Peyer's patch (tissue), 4 donors: ENCODE results near the gene GSAP. TPM values are rescaled to one million over a fixed set of nuclear protein-coding genes. Genes with fewer than 3 reads are reported as not detected.
A peak's percentile ranks its signal among the peaks of the same experiment; 100 is the strongest.

Experiments
- DNase-seq, 3 donors: peaks; one replicate each; pipeline ENCODE4 v3.0.0-alpha.2; 2017 to 2019
- H3K27ac ChIP-seq, 4 donors: fragments of 200-600 bp; sonication (generic); one replicate each; pipeline ENCODE4 v1.5.1; 2016 to 2019
- H3K27me3 ChIP-seq, 2 donors: fragments of 200-600 bp; sonication (generic); one replicate each; pipeline ENCODE4 v1.5.1; 2019
- H3K36me3 ChIP-seq, 3 donors: fragments of 200-600 bp; sonication (generic); one replicate each; pipeline ENCODE4 v1.5.1; 2016 to 2019
- H3K4me1 ChIP-seq, 4 donors: fragments of 200-600 bp; sonication (generic); one replicate each; pipeline ENCODE4 v1.5.1; 2016 to 2019
- H3K4me3 ChIP-seq, 4 donors: fragments of 200-600 bp; sonication (generic); 1 replicate in 3 of 4; 2 replicates in 1 of 4; pipeline ENCODE4 v1.5.1; 2016 to 2019; ENCODE audit warnings: mild to moderate bottlenecking in 1 of 4
- H3K9me3 ChIP-seq, 4 donors: fragments of 200-600 bp; sonication (generic); one replicate each; pipeline ENCODE4 v1.5.1; 2016 to 2019; ENCODE audit warnings: mild to moderate bottlenecking in 1 of 4
- POLR2A ChIP-seq, 2 donors: fragments of 450-650 bp; IDR thresholded peaks; one replicate each; pipeline ENCODE4 v1.5.1; 2017; ENCODE audit warnings: antibody characterized with exemption in 2 of 2, mild to moderate bottlenecking in 2 of 2, moderate library complexity in 2 of 2
- total RNA-seq, 4 donors: library from RNA; depleted of rRNA; stranded (reverse); fragments of >200 nt; gene quantifications; one replicate each; pipeline ENCODE4 v1.1.0, GENCODE V29; 2016
- TF ChIP-seq, protein P1 (sequence below), 6 experiments: fragments of 450-650 bp in 4 of 6; fragments of 200-600 bp in 2 of 6; sonication (generic) in 1 of 6; IDR thresholded peaks; one replicate each; pipeline ENCODE4 v1.5.1; 2017 to 2019; ENCODE audit warnings: antibody characterized with exemption in 6 of 6, mild to moderate bottlenecking in 3 of 6, moderate library complexity in 1 of 6

GSAP gene
- total RNA-seq, 4 donors from 2014 or later, result 6.8 to 70.1 (median 28.7) TPM

DNA sequence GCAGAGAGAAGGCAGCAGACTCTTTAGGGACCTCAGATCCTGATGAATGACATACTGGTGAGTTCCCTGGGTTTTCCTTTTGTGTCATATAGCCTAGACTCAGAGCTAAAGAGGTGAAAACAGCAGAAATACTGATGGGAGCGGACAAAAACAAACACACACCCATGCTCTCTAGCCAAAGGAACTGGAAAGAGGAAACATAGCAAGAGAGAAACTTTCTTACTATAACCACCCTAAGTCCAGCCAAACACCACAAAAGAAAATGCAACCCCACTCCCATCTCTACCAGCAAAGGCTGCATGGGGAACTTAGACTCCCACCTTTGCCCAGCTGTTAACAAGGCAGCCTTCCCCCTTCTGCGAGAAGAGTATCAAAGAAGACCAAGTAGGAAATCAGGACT, 16.3 kb downstream of the GSAP start:
- no peaks in the 10 kb centered on the region for H3K4me1 ChIP-seq

DNA sequence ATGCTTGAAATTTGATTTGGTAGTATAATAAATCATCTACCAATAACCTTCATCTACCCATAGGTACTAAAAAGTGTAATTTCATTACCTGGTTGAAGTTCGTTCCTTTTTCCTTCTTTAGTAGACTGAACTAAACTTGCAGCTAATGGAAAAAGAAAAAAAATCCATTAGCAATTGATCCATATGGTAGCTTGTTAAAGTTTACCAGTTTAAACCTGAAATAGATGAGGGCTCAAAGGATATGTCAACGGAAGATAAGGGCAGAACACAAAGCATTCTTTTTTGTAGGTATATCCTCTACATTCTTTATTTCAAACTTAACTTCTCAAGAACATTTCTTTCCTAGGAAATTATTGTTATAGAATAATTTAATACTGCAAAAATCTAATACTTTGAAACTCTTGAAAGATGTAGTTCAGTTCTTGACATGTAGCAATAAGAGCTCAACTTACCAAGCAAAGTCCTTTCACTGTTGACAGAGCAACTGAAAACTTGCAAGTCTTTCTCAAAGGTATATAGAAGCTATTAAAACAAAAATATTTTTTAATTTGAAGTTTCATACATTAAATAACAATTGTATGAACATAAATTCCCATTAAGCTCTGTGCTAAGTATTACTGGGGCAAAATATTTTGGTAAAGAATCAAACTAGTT, 19.1 kb downstream of the GSAP start:
- Histone ChIP-seq H3K36me3 (no peaks in the 10 kb centered on the region), H3K27me3 (no peaks in the 10 kb centered on the region), H3K4me3 (no peak overlapping the region), H3K4me1 (no peaks in the 10 kb centered on the region), H3K9me3 (no peaks in the 10 kb centered on the region), H3K27ac (no peak overlapping the region)
- DNase-seq, result no peak
- TF ChIP-seq, protein P1, sequence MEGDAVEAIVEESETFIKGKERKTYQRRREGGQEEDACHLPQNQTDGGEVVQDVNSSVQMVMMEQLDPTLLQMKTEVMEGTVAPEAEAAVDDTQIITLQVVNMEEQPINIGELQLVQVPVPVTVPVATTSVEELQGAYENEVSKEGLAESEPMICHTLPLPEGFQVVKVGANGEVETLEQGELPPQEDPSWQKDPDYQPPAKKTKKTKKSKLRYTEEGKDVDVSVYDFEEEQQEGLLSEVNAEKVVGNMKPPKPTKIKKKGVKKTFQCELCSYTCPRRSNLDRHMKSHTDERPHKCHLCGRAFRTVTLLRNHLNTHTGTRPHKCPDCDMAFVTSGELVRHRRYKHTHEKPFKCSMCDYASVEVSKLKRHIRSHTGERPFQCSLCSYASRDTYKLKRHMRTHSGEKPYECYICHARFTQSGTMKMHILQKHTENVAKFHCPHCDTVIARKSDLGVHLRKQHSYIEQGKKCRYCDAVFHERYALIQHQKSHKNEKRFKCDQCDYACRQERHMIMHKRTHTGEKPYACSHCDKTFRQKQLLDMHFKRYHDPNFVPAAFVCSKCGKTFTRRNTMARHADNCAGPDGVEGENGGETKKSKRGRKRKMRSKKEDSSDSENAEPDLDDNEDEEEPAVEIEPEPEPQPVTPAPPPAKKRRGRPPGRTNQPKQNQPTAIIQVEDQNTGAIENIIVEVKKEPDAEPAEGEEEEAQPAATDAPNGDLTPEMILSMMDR (IDR thresholded peaks at IDR 0.05), result no peak
- TF ChIP-seq POLR2A (IDR thresholded peaks at IDR 0.05), result no peak

More for the DNA sequence above, 16.3 kb downstream of the GSAP start:
- H3K9me3 ChIP-seq, result no peaks in the 10 kb centered on the region
- TF ChIP-seq POLR2A (IDR thresholded peaks at IDR 0.05), result no peak
- TF ChIP-seq, protein P1 (IDR thresholded peaks at IDR 0.05), result no peak
- no peak for DNase-seq
- no peak overlapping the region for H3K4me3 ChIP-seq
- no peaks in the 10 kb centered on the region for H3K36me3 ChIP-seq
- H3K27me3 ChIP-seq, result no peaks in the 10 kb centered on the region
- peak overlapping the region in 1 of 4 donors; percentile 27 for H3K27ac ChIP-seq

DNA sequence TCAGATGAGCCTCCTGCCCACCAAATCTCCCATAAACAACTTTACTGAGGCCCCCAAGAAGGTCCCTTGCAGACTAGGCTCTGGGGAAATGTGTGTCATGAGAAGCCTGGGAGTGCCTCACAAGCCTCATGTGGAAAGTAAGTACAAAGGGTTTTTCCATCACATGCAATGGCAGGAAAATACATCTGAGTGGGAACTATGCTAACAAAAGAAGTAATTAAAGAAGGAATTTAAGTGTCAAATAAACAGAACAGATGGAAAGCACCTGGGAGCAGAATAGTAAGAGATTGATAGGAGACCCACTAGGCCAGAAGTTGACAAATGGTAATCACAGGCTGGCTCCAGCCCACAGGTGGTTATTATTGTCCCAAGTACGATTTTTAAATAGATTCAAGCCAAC, 20.5 kb downstream of the GSAP start:
- no peaks in the 10 kb centered on the region for H3K9me3 ChIP-seq
- TF ChIP-seq POLR2A (IDR thresholded peaks at IDR 0.05), result no peak
- TF ChIP-seq, protein P1 (IDR thresholded peaks at IDR 0.05), result no peak
- no peak for DNase-seq

DNA sequence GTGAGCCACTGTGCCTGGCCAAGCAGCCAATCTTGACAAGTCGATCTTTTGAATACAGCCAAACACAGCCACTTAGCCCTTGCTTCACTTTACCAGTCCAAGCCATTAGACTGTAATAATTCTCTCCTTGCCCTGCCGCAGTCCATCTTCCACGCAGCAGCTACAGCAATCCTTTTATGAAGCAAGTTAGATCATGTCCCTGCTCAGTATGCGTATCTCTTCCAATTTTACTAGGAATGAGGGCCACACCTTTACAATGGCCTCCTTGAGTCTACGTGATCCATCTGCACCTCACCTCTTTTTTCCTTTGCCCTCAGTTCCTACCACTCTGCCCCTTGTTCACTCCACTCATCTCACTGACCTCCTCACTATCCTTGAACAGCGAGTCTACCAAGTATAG, 22.2 kb downstream of the GSAP start:
- H3K4me1 ChIP-seq, result no peaks in the 10 kb centered on the region
- H3K27me3 ChIP-seq, result no peaks in the 10 kb centered on the region
- no peaks in the 10 kb centered on the region for H3K36me3 ChIP-seq
- no peak for DNase-seq
- no peaks in the 10 kb centered on the region for H3K9me3 ChIP-seq
- TF ChIP-seq, protein P1 (IDR thresholded peaks at IDR 0.05), result no peak
- TF ChIP-seq POLR2A (IDR thresholded peaks at IDR 0.05), result no peak
- H3K27ac ChIP-seq, result peak overlapping the region in 2 of 4 donors; percentile 25 to 64
- no peak overlapping the region for H3K4me3 ChIP-seq

More for the DNA sequence above, 20.5 kb downstream of the GSAP start:
- no peak overlapping the region for H3K27ac ChIP-seq
- no peaks in the 10 kb centered on the region for H3K36me3 ChIP-seq
- no peaks in the 10 kb centered on the region for H3K27me3 ChIP-seq
- no peak overlapping the region for H3K4me3 ChIP-seq
- H3K4me1 ChIP-seq, result no peaks in the 10 kb centered on the region

DNA sequence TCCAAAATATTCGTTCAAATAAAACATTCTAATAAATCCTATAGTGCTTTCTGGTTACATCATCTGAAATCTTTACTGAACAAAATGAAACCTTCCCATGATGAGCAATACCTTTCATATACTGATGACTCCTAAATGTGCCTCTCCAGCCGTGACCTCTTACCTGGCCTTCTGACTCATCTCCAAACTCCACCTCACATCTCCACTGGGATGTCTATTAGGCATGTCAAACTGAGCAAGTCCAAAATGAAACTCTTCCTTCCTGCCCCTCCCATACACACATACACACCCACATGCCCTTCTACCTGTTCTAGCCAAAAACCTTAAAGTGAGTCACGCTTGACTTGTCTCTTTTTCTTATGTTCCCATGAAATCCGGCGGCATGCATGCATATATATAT, 22.9 kb downstream of the GSAP start:
- H3K9me3 ChIP-seq, result no peaks in the 10 kb centered on the region
- peak overlapping the region in 2 of 4 donors; percentile 25 to 64 for H3K27ac ChIP-seq
- H3K4me1 ChIP-seq, result no peaks in the 10 kb centered on the region
- H3K36me3 ChIP-seq, result no peaks in the 10 kb centered on the region
- H3K4me3 ChIP-seq, result no peak overlapping the region
- peak in 1 of 3 donors; percentile 29 for DNase-seq
- no peaks in the 10 kb centered on the region for H3K27me3 ChIP-seq
- TF ChIP-seq, protein P1 (IDR thresholded peaks at IDR 0.05), result no peak
